Ecto neural progenitor cell (in vitro differentiated cells): ENCODE data around the gene LCN15.
"Not testable (repeated sequence)": the region's sequence is repeated elsewhere in the genome, so short reads cannot be mapped to it uniquely, and the experiment has no call there.

ENCODE experiments used
- DNase-seq: peaks from one replicate; pipeline ENCODE4 v3.0.0-alpha.2; 2018; ENCODE audit warnings: low spot score

LCN15 gene

GRCh38 chr9:136774416-136775045 is 10.2 kb upstream of the LCN15 start:
- no peak for DNase-seq

DNA sequence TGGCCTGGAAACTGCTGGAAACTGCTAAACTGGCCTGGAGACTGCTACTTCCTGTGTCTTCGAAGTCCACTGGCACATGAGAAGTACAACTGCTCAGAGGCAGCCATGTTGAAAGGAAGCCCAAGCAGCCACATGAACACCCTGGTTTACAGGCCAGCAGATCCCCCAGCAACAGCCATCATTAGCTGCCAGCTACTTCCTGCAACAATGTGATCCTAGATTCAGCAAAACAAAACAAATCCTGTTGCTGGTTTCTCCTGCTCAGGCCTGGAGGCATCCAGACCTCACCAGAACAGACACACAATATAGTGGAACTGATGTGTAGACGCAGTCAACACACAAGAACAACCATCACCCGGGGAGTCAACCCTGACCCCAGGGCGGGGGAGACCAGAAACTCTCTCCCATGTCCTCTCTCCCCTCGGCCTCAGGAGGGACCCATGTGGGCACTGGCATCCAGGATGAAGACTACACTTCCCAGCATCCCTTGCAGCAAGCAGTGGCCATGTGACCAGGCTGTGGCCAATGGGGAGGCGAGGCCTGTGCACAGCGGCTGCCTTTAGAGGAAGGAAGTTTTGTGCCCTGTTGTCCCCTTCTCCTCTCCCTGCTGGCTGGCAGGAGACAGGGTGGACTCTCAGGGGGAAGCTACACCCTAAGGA is 9.2 kb upstream of the LCN15 start:
- no peak for DNase-seq

- no peak for DNase-seq
Observed at GRCh38 chr9:136771907-136772415, 7.6 kb upstream of the LCN15 start.

DNA sequence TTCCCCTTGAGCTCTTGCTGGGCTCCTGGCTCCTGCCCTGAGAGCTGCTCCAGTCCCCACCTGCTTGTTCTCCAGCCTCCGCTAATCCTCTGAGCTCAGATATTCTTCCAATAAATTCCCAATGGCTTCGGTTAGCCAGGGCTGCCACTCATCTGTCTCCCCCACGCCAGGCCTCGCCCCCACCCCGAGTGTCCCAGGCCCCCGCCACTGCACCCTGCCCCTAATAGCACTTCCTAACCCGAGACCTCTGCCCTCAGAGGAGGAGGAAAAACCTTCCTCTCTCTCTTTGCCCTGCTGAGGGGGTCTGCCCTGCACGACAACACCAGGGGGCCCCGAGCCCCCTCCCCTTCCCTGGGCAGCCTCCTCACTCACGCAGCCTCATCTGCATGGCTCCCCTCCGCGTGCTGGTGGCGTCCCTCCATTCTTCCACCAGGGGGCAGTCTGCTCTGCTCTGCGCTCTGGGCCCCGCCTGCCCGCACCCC is 5.4 kb upstream of the LCN15 start:
- DNase-seq: peak; percentile 87

DNA sequence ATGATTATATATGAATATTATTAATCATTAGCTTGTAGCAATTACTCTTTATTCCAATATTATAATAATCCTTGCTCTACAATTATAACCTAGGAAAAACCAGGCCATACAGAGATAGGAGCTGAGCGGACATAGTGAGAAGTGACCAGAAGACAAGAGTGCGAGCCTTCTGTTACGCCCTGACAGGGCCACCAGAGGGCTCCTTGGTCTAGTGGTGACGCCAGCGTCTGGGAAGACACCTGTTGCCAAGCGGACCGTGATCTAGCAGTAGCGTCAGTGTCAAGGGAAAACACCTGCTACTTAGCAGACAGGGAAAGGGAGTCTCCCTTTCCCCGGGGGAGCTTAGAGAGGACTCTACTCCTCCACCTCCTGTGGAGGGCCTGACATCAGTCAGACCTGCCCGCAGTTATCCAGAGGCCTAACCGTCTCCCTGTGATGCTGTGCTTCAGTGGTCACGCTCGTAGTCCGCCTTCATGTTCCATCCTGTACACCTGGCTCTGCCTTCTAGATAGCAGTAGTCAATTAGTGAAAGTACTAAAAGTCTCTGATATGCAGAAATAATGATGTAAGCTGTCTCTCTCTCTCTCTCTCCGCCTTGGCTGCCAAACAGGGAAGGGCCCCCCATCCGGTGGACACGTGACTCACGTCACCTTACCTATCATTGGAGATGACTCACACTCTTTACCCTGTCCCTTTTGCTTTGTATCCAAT is 2.2 kb upstream of the LCN15 start:
- not testable (repeated sequence) for DNase-seq

- DNase-seq: not testable (repeated sequence)
Observed at GRCh38 chr9:136765745-136766409, 1.6 kb upstream of the LCN15 start.

- no peak for DNase-seq
Observed at GRCh38 chr9:136765041-136765440, 723 bp upstream of the LCN15 start.

DNA sequence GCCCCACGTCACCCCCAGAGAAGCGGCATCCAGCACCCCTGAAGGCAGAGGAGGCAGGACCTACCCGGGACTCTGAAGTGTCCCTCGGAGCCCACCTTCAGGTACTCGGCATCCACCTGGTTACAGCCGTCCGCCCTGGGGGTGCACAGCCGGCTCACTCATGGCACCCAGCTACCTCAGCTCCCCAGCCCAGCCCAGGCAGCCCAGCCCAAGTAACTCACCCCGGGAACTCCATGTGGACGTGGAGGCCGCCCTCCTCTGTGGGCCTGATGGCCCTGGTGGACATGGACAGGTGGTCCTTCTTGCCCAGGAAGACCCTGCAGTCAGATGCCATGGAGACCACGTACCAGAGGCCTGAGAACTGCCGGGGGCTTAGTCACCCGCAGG is 676 bp downstream of the LCN15 start:
- DNase-seq: no peak

GRCh38 chr9:136762915-136763648 is 1.2 kb downstream of the LCN15 start:
- peak; percentile 93 for DNase-seq

DNA sequence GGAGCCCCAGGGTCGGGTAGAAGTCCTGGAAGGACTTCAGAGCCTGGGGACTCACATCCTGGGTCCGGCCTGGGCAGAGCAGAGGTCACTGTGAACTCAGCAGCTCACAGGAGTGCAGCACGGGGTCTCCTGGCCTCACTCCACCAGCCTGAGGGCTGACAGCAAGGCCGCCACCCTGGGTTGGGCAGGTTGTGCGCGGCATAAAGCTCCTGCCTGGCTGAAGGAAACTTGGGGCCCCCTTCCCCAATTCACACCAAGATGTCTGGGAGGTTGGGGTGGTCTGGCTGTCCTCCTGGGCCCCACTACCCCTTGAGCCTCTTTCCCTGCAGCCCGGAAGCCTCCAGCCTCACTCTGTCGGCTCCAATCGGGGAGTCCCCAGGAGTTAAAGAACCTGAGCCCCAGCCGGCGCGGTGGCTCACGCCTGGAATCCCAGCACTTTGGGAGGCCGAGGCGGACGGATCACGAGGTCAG is 2.1 kb downstream of the LCN15 start:
- DNase-seq: no peak

GRCh38 chr9:136761545-136761981 is 2.8 kb downstream of the LCN15 start:
- DNase-seq: no peak

DNA sequence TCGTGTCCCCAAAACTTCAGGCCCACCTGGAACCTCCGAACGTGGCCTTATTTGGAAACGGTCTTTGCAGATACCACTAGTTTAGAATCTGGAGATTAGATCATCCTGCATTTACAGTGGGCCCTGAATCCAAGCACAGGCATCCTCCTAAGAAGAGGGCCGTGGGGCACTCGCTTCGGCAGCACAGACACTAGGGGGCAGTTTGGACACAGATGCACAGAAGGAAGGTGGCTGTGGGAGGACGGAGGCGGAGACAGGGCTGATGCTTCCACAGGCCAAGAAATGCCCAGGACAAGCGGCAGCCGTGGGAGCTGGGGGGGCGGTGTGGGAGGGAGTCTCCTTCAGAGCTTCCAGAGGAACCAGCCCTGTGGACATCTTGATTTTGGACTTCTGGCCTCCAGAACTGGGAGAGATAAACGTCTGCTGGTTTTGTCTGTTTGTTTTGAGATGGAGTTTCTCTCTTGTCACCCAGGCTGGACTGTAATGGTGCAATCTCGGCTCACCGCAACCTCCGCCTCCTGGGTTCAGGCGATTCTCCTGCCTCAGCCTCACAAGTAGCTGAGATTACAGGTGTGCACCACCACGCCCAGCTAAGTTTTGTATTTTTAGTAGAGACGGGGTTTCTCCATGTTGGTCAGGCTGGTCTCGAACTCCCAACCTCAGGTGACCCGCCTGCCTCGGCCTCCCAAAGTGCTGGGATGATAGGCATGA is 3.3 kb downstream of the LCN15 start:
- DNase-seq: peak; percentile 79

DNA sequence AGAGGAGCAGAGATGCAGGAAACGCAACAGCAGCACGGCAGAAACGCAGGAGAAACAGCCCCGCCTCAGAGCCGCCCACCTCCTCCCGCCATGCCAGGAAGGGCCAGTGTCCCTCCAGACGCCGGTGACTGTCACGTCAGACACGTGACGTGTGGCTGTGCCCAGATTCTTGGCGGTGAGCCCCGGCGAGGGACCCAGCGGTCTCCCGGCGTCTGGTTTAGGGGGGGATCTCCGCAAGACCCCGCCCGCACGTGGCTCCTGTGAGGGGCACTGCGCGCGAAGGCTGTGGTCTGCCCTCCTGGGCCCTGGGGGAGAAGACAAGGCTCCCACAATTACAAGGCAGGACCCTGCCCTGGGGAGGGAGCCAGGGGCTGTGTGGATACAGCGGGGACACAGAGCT is 3.9 kb downstream of the LCN15 start:
- no peak for DNase-seq

DNA sequence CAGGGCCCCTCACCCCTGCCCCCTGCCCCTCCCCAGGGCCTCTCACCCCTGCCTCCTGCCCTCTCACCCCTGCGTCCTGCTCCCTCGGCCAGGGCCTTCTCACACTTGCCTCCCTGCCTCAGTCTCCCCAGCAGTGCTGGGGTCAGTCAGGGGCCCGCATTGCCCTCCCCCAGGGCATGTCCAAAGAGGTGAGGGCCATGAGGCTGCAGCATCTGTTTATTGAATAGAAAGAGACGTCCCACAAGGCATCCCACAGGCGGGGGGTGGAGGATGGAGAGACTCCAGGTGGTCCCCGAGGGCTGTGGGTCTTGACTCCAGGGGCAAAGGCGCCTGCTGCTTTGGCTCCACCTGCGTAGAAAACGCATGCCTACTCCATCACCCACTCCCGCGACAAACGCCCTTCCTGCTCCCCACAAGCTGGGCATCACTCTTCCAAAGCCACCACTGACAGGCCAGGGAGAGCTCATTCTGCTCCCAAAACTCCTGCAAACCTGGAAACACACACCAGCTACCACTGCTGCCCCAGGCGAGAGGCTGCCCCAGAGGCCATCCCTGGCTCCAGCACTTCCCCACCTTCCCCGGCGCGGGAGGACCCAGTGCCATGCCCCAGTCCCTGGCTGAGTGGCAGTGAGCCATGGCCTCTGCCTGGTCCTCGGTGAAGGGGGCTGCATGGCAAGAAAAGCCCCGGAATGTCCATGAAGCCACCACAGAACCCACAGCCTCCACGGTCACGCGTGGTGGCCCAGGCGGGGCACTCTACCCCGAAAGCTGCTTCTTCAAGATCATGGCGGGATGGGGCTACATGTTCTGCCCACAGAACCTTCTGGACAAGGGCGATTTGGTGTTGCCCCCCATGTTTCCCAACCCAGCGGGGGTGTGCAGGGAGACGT is 4.6 kb downstream of the LCN15 start:
- no peak for DNase-seq

GRCh38 chr9:136759001-136759400 is 5.3 kb downstream of the LCN15 start:
- no peak for DNase-seq

DNA sequence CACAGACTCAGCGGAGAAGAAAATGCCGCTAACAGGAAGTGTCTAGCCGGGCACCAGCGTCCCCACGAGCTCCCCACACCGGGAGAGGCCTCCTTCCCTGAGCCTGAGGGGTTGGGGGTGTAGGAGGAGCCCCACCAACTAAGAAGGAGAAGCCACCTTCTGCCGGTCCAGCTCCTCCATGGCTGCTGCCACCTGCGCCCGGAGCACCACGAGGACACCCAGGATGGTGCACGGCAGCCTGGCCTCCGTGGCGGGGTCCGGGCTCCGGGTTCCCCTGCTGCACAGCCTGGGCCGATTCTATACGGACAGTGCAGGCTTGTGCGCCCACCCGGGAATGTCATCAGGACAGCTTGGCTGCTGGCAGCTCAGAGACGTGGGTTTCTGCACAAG is 6.6 kb downstream of the LCN15 start:
- no peak for DNase-seq

DNA sequence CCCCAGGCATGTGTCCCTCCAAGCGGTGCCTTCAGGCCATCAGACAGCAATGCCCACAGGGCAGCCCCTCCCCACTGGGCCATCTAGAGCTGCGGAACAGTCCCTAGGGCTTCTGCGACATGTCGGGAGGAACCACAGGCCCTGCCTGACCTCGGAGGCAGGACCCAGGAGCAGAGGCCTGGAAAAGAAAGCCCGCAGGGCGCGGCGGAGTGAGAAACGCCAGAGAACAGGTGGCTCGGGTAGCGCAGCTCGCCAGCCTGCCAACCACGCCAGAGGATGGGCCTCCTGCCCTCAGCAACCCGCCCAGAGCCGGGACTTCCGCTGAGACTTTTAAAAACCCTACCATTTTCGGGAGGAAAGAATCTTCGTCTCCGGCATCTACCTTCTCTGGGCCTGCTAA is 7.0 kb downstream of the LCN15 start:
- DNase-seq: no peak

- no peak for DNase-seq
Observed at GRCh38 chr9:136756836-136757235, 7.5 kb downstream of the LCN15 start.

GRCh38 chr9:136756134-136756438 is 8.2 kb downstream of the LCN15 start:
- no peak for DNase-seq
